ENCODE measurements around the gene PML.

Gene PML

GRCh38 chr15:73956743-73957135 is 37.8 kb upstream of the PML start:
- Histone ChIP-seq H3K36me3 (ENCODE audit: insufficient read depth, low read length) (no peaks in the 10 kb centered on the region), H3F3A (ENCODE audit: insufficient read depth, low read length) (no peaks in the 10 kb centered on the region), H3K27ac (ENCODE audit: low read depth, low read length, poor library complexity, severe bottlenecking) (no peak overlapping the region), H3K4me2 (ENCODE audit: low read length) (no peak overlapping the region), H4K20me1 (ENCODE audit: insufficient read depth, low read length) (no peaks in the 10 kb centered on the region), H3K9ac (ENCODE audit: low read length) (no peak overlapping the region), H3K79me2 (ENCODE audit: insufficient read depth, low read length) (no peaks in the 10 kb centered on the region), H3K9me3 (ENCODE audit: low read length) (no peaks in the 10 kb centered on the region), H3K4me1 (ENCODE audit: insufficient read depth, low read length, severe bottlenecking) (no peaks in the 10 kb centered on the region), H3K27me3 (ENCODE audit: insufficient read depth, low read length) (no peaks in the 10 kb centered on the region), H2AFZ (ENCODE audit: low read length) (no peak overlapping the region), H3K4me3 (ENCODE audit: low read depth, low read length, poor library complexity, severe bottlenecking) (no peak overlapping the region), H3K9me2 (ENCODE audit: low read depth, low read length) (no peaks in the 10 kb centered on the region)
- TF ChIP-seq CTCF (IDR thresholded peaks at IDR 0.05; ENCODE audit: low read length) (no peak), EZH2 (IDR thresholded peaks at IDR 0.05; ENCODE audit: borderline replicate concordance, low read length) (no peak)

- H3K27ac ChIP-seq (ENCODE audit: low read depth, low read length, poor library complexity, severe bottlenecking), result no peak overlapping the region
- TF ChIP-seq EZH2 (IDR thresholded peaks at IDR 0.05; ENCODE audit: borderline replicate concordance, low read length) (no peak), CTCF (IDR thresholded peaks at IDR 0.05; ENCODE audit: low read length) (no peak)
- no peak overlapping the region for H2AFZ ChIP-seq (ENCODE audit: low read length)
- H4K20me1 ChIP-seq (ENCODE audit: insufficient read depth, low read length), result no peaks in the 10 kb centered on the region
- H3K79me2 ChIP-seq (ENCODE audit: insufficient read depth, low read length), result no peaks in the 10 kb centered on the region
- H3K9me3 ChIP-seq (ENCODE audit: low read length), result no peaks in the 10 kb centered on the region
- no peaks in the 10 kb centered on the region for H3K9me2 ChIP-seq (ENCODE audit: low read depth, low read length)
- no peaks in the 10 kb centered on the region for H3K4me1 ChIP-seq (ENCODE audit: insufficient read depth, low read length, severe bottlenecking)
- H3K9ac ChIP-seq (ENCODE audit: low read length), result no peak overlapping the region
- H3K36me3 ChIP-seq (ENCODE audit: insufficient read depth, low read length), result no peaks in the 10 kb centered on the region
- no peak overlapping the region for H3K4me2 ChIP-seq (ENCODE audit: low read length)
- H3K27me3 ChIP-seq (ENCODE audit: insufficient read depth, low read length), result no peaks in the 10 kb centered on the region
- H3K4me3 ChIP-seq (ENCODE audit: low read depth, low read length, poor library complexity, severe bottlenecking), result no peak overlapping the region
- no peaks in the 10 kb centered on the region for H3F3A ChIP-seq (ENCODE audit: insufficient read depth, low read length)
These were observed 37.2 kb upstream of the PML start for GRCh38 chr15:73957276-73957675.

- H3K27ac ChIP-seq (ENCODE audit: low read depth, low read length, poor library complexity, severe bottlenecking), result no peak overlapping the region
- H3K4me3 ChIP-seq (ENCODE audit: low read depth, low read length, poor library complexity, severe bottlenecking), result no peak overlapping the region
- no peaks in the 10 kb centered on the region for H3K36me3 ChIP-seq (ENCODE audit: insufficient read depth, low read length)
- H4K20me1 ChIP-seq (ENCODE audit: insufficient read depth, low read length), result no peaks in the 10 kb centered on the region
- no peak overlapping the region for H3K4me2 ChIP-seq (ENCODE audit: low read length)
- no peaks in the 10 kb centered on the region for H3K9me3 ChIP-seq (ENCODE audit: low read length)
- H3K9ac ChIP-seq (ENCODE audit: low read length), result no peak overlapping the region
- H3F3A ChIP-seq (ENCODE audit: insufficient read depth, low read length), result no peaks in the 10 kb centered on the region
- H3K4me1 ChIP-seq (ENCODE audit: insufficient read depth, low read length, severe bottlenecking), result no peaks in the 10 kb centered on the region
- H3K9me2 ChIP-seq (ENCODE audit: low read depth, low read length), result no peaks in the 10 kb centered on the region
- no peak overlapping the region for H2AFZ ChIP-seq (ENCODE audit: low read length)
- no peaks in the 10 kb centered on the region for H3K79me2 ChIP-seq (ENCODE audit: insufficient read depth, low read length)
- H3K27me3 ChIP-seq (ENCODE audit: insufficient read depth, low read length), result no peaks in the 10 kb centered on the region
- no peak for TF ChIP-seq EZH2 (IDR thresholded peaks at IDR 0.05; ENCODE audit: borderline replicate concordance, low read length)
- TF ChIP-seq CTCF (IDR thresholded peaks at IDR 0.05; ENCODE audit: low read length), result no peak
These were observed 36.7 kb upstream of the PML start for GRCh38 chr15:73957785-73958184.

All from OCI-LY1 (cell line).